ENCODE results near the gene ARMC3. TPM values are rescaled to one million over a fixed set of nuclear protein-coding genes. Genes with fewer than 3 reads are reported as not detected.

Gene ARMC3
- total RNA-seq, 1 donor from 2014 or later = not detected

- Mint-ChIP-seq H3K36me3 (ENCODE audit: unreplicated experiment) (no peaks in the 10 kb centered on the region), H3K9me3 (ENCODE audit: unreplicated experiment) (peaks cover 3% of the 10 kb centered on the region), H3K4me1 (ENCODE audit: low read depth, unreplicated experiment) (peaks cover 5% of the 10 kb centered on the region), H3K27me3 (ENCODE audit: unreplicated experiment) (peaks cover 3% of the 10 kb centered on the region), H3K4me3 (ENCODE audit: unreplicated experiment) (no peak overlapping the region), H3K27ac (ENCODE audit: unreplicated experiment) (no peak overlapping the region)
- DNase-seq = no peak
- no peak for TF ChIP-seq CTCF (IDR thresholded peaks at IDR 0.05; ENCODE audit: partially characterized antibody, unreplicated experiment)
Measured at GRCh38 chr10:22993314-22993713, 65.5 kb downstream of the ARMC3 start.

- DNase-seq = no peak
- no peaks in the 10 kb centered on the region for H3K27me3 Mint-ChIP-seq (ENCODE audit: unreplicated experiment)
- H3K4me1 Mint-ChIP-seq (ENCODE audit: low read depth, unreplicated experiment) = peaks cover 5% of the 10 kb centered on the region
- H3K27ac Mint-ChIP-seq (ENCODE audit: unreplicated experiment) = no peak overlapping the region
- TF ChIP-seq CTCF (IDR thresholded peaks at IDR 0.05; ENCODE audit: partially characterized antibody, unreplicated experiment) = no peak
- no peak overlapping the region for H3K4me3 Mint-ChIP-seq (ENCODE audit: unreplicated experiment)
- no peaks in the 10 kb centered on the region for H3K9me3 Mint-ChIP-seq (ENCODE audit: unreplicated experiment)
- no peaks in the 10 kb centered on the region for H3K36me3 Mint-ChIP-seq (ENCODE audit: unreplicated experiment)
Measured at GRCh38 chr10:22997096-22997495, 69.2 kb downstream of the ARMC3 start.

- no peak for TF ChIP-seq CTCF (IDR thresholded peaks at IDR 0.05; ENCODE audit: partially characterized antibody, unreplicated experiment)
- H3K4me1 Mint-ChIP-seq (ENCODE audit: low read depth, unreplicated experiment) = peaks cover 5% of the 10 kb centered on the region
- H3K27me3 Mint-ChIP-seq (ENCODE audit: unreplicated experiment) = no peaks in the 10 kb centered on the region
- H3K36me3 Mint-ChIP-seq (ENCODE audit: unreplicated experiment) = no peaks in the 10 kb centered on the region
- H3K9me3 Mint-ChIP-seq (ENCODE audit: unreplicated experiment) = no peaks in the 10 kb centered on the region
- no peak overlapping the region for H3K27ac Mint-ChIP-seq (ENCODE audit: unreplicated experiment)
- DNase-seq = no peak
- no peak overlapping the region for H3K4me3 Mint-ChIP-seq (ENCODE audit: unreplicated experiment)
Measured at GRCh38 chr10:22998091-22998490, 70.2 kb downstream of the ARMC3 start.

- H3K27me3 Mint-ChIP-seq (ENCODE audit: unreplicated experiment) = no peaks in the 10 kb centered on the region
- no peak for DNase-seq
Measured at GRCh38 chr10:22999942-23000341, 72.1 kb downstream of the ARMC3 start.

More at GRCh38 chr10:22999942-23000341, 72.1 kb downstream of the ARMC3 start:
- H3K27ac Mint-ChIP-seq (ENCODE audit: unreplicated experiment) = no peak overlapping the region
- no peaks in the 10 kb centered on the region for H3K36me3 Mint-ChIP-seq (ENCODE audit: unreplicated experiment)
- H3K4me3 Mint-ChIP-seq (ENCODE audit: unreplicated experiment) = no peak overlapping the region
- peaks cover 3% of the 10 kb centered on the region for H3K4me1 Mint-ChIP-seq (ENCODE audit: low read depth, unreplicated experiment)
- H3K9me3 Mint-ChIP-seq (ENCODE audit: unreplicated experiment) = no peaks in the 10 kb centered on the region
- TF ChIP-seq CTCF (IDR thresholded peaks at IDR 0.05; ENCODE audit: partially characterized antibody, unreplicated experiment) = no peak

Measured in glutamatergic neuron (in vitro differentiated cells).